ENCODE results near the gene SPIC.

The SPIC gene

GRCh38 chr12:101474248-101474647 lies 888 bp upstream of the SPIC start:
- no peaks in the 10 kb centered on the region for H3F3A ChIP-seq (ENCODE audit: insufficient read depth, low read length)
- no peak overlapping the region for H2AFZ ChIP-seq (ENCODE audit: low read length)
- H3K9me2 ChIP-seq (replicated peaks; ENCODE audit: insufficient read depth, low read length), result no peaks in the 10 kb centered on the region
- no peaks in the 10 kb centered on the region for H3K4me1 ChIP-seq (ENCODE audit: low read length)
- TF ChIP-seq EZH2phosphoT487 (IDR thresholded peaks at IDR 0.05; ENCODE audit: low read length) (no peak), CTCF (IDR thresholded peaks at IDR 0.05; ENCODE audit: low read length) (no peak), EZH2 (optimal IDR thresholded peaks at IDR 0.05; ENCODE audit: low read depth, low read length) (no peak)
- no peaks in the 10 kb centered on the region for H3K36me3 ChIP-seq (replicated peaks; ENCODE audit: insufficient read depth, low read length)
- H3K9ac ChIP-seq (ENCODE audit: low read length), result no peak overlapping the region
- no peak overlapping the region for H3K4me3 ChIP-seq (ENCODE audit: low read length)
- H3K27ac ChIP-seq (ENCODE audit: low read length), result no peak overlapping the region
- H3K79me2 ChIP-seq (ENCODE audit: low read length), result no peaks in the 10 kb centered on the region
- H3K4me2 ChIP-seq (ENCODE audit: low read depth, low read length), result no peak overlapping the region
- DNase-seq, result no peak
- H3K27me3 ChIP-seq (replicated peaks; ENCODE audit: insufficient read depth, low read length), result no peaks in the 10 kb centered on the region
- no peaks in the 10 kb centered on the region for H3K9me3 ChIP-seq (replicated peaks; ENCODE audit: insufficient read depth, low read length)
- no peaks in the 10 kb centered on the region for H4K20me1 ChIP-seq (ENCODE audit: insufficient read depth, low read length)

- H3K9ac ChIP-seq (ENCODE audit: low read length), result no peak overlapping the region
- no peaks in the 10 kb centered on the region for H3F3A ChIP-seq (ENCODE audit: insufficient read depth, low read length)
- no peaks in the 10 kb centered on the region for H3K9me2 ChIP-seq (replicated peaks; ENCODE audit: insufficient read depth, low read length)
- H3K27me3 ChIP-seq (replicated peaks; ENCODE audit: insufficient read depth, low read length), result no peaks in the 10 kb centered on the region
- no peak overlapping the region for H2AFZ ChIP-seq (ENCODE audit: low read length)
- no peaks in the 10 kb centered on the region for H3K79me2 ChIP-seq (ENCODE audit: low read length)
- no peak for TF ChIP-seq EZH2 (optimal IDR thresholded peaks at IDR 0.05; ENCODE audit: low read depth, low read length)
- no peak for TF ChIP-seq EZH2phosphoT487 (IDR thresholded peaks at IDR 0.05; ENCODE audit: low read length)
- no peak for TF ChIP-seq CTCF (IDR thresholded peaks at IDR 0.05; ENCODE audit: low read length)
- H3K4me2 ChIP-seq (ENCODE audit: low read depth, low read length), result no peak overlapping the region
- H3K9me3 ChIP-seq (replicated peaks; ENCODE audit: insufficient read depth, low read length), result no peaks in the 10 kb centered on the region
- no peak overlapping the region for H3K27ac ChIP-seq (ENCODE audit: low read length)
- no peaks in the 10 kb centered on the region for H4K20me1 ChIP-seq (ENCODE audit: insufficient read depth, low read length)
- DNase-seq, result no peak
- H3K4me1 ChIP-seq (ENCODE audit: low read length), result no peaks in the 10 kb centered on the region
- no peak overlapping the region for H3K4me3 ChIP-seq (ENCODE audit: low read length)
- H3K36me3 ChIP-seq (replicated peaks; ENCODE audit: insufficient read depth, low read length), result no peaks in the 10 kb centered on the region
These were observed 692 bp downstream of the SPIC start for GRCh38 chr12:101475751-101476305.

- H3K36me3 ChIP-seq (replicated peaks; ENCODE audit: insufficient read depth, low read length), result no peaks in the 10 kb centered on the region
These were observed 5.7 kb downstream of the SPIC start for GRCh38 chr12:101480849-101481248.

More at GRCh38 chr12:101480849-101481248, 5.7 kb downstream of the SPIC start:
- DNase-seq, result no peak
- no peak overlapping the region for H3K9ac ChIP-seq (ENCODE audit: low read length)
- H3K27ac ChIP-seq (ENCODE audit: low read length), result no peak overlapping the region
- H3F3A ChIP-seq (ENCODE audit: insufficient read depth, low read length), result no peaks in the 10 kb centered on the region
- no peak overlapping the region for H3K4me2 ChIP-seq (ENCODE audit: low read depth, low read length)
- no peak for TF ChIP-seq EZH2 (optimal IDR thresholded peaks at IDR 0.05; ENCODE audit: low read depth, low read length)
- no peak for TF ChIP-seq CTCF (IDR thresholded peaks at IDR 0.05; ENCODE audit: low read length)
- no peak for TF ChIP-seq EZH2phosphoT487 (IDR thresholded peaks at IDR 0.05; ENCODE audit: low read length)
- H3K9me2 ChIP-seq (replicated peaks; ENCODE audit: insufficient read depth, low read length), result no peaks in the 10 kb centered on the region
- H3K4me1 ChIP-seq (ENCODE audit: low read length), result no peaks in the 10 kb centered on the region
- no peak overlapping the region for H3K4me3 ChIP-seq (ENCODE audit: low read length)
- H3K27me3 ChIP-seq (replicated peaks; ENCODE audit: insufficient read depth, low read length), result no peaks in the 10 kb centered on the region
- no peaks in the 10 kb centered on the region for H3K79me2 ChIP-seq (ENCODE audit: low read length)
- H2AFZ ChIP-seq (ENCODE audit: low read length), result no peak overlapping the region
- no peaks in the 10 kb centered on the region for H4K20me1 ChIP-seq (ENCODE audit: insufficient read depth, low read length)
- H3K9me3 ChIP-seq (replicated peaks; ENCODE audit: insufficient read depth, low read length), result no peaks in the 10 kb centered on the region

All from MM.1S (cell line).